Endothelial cell of umbilical vein (primary cell): ENCODE data around the gene SKI. TPM values are rescaled to one million over a fixed set of nuclear protein-coding genes. Genes with fewer than 3 reads are reported as not detected.

Experiments
- BruUV-seq: library from RNA; stranded (reverse); fragments of 400-500 nt; replicated peaks from 2 replicates; lab custom pipeline; 2021; lab: Mats Ljungman, UMichigan
- CTCF ChIA-PET: fragments of 300-600, 350-600 bp; sonication (Branson Sonifier 250); formaldehyde crosslinking; loops from one replicate; lab custom pipeline; 2021; ENCODE audit warnings: antibody characterized with exemption, inconsistent platforms; lab: Charles Lee
- POLR2A ChIA-PET: fragments of 300-600, 350-600 bp; sonication (Branson Sonifier 250); formaldehyde crosslinking; loops from one replicate; lab custom pipeline; 2021; ENCODE audit warnings: antibody characterized with exemption, inconsistent platforms; lab: Charles Lee
- DNase-seq: peaks from one replicate; pipeline ENCODE4 v3.0.0-alpha.2; 2011; ENCODE audit warnings: low read depth, low spot score
- FAIRE-seq: peaks from 2 replicates; lab custom pipeline; 2011; peaks lifted over from hg19 to GRCh38; lab: Jason Lieb, UNC
- H2AFZ ChIP-seq: 2 replicates; pipeline ENCODE4 v1.6.0; 2012; ENCODE audit warnings: low read depth, low read length, control low read depth, inconsistent platforms
- H3K27ac ChIP-seq: 2 replicates; pipeline ENCODE4 v1.5.1; 2011; ENCODE audit warnings: low read depth, mild to moderate bottlenecking, control low read depth, low read length, moderate library complexity; ENCODE audit not compliant: insufficient read depth
- H3K27me3 ChIP-seq, 2 experiments: 2 replicates each; pipeline versions ENCODE4 v1.6.0 to v1.6.1; 2011; ENCODE audit warnings: low read length in 2 of 2, mixed read lengths in 1 of 2; ENCODE audit not compliant: control insufficient read depth in 2 of 2, insufficient read depth in 2 of 2
- H3K36me3 ChIP-seq, 2 experiments: 2 replicates in 1 of 2; 3 replicates in 1 of 2; pipeline ENCODE4 v1.5.1; 2011; ENCODE audit warnings: low read length in 2 of 2, mild to moderate bottlenecking in 1 of 2, moderate library complexity in 1 of 2; ENCODE audit not compliant: control insufficient read depth in 2 of 2, insufficient read depth in 2 of 2; ENCODE audit errors: extremely low read depth in 1 of 2
- H3K4me1 ChIP-seq: 3 replicates; pipeline ENCODE4 v1.5.1; 2011; ENCODE audit warnings: mild to moderate bottlenecking, low read length; ENCODE audit not compliant: control insufficient read depth, insufficient read depth; ENCODE audit errors: extremely low read depth
- H3K4me2 ChIP-seq: 2 replicates; pipeline ENCODE4 v1.6.1; 2011; ENCODE audit warnings: low read length, control low read depth, mixed read lengths; ENCODE audit not compliant: insufficient read depth
- H3K4me3 ChIP-seq, 3 experiments: fragments of 200-600 bp in 1 of 3; sonication (generic), shearing (Covaris generic) in 1 of 3; replicated peaks in 1 of 3; 2 replicates each; pipeline ENCODE4 v1.5.1; 2011 to 2016; ENCODE audit warnings: control low read depth in 3 of 3, low read length in 3 of 3, mild to moderate bottlenecking in 2 of 3, inconsistent platforms in 1 of 3, low read depth in 1 of 3, moderate library complexity in 1 of 3; ENCODE audit not compliant: insufficient read depth in 1 of 3
- H3K79me2 ChIP-seq: 2 replicates; pipeline ENCODE4 v1.6.0; 2012; ENCODE audit warnings: low read length, inconsistent platforms; ENCODE audit not compliant: control insufficient read depth, insufficient read depth
- H3K9ac ChIP-seq: replicated peaks from 2 replicates; pipeline ENCODE3; 2011; ENCODE audit warnings: low read length, control low read depth; ENCODE audit not compliant: insufficient read depth; ENCODE audit errors: extremely low read depth
- H3K9me1 ChIP-seq: replicated peaks from 3 replicates; pipeline ENCODE4 v1.6.0; 2011; ENCODE audit warnings: mild to moderate bottlenecking, low read length; ENCODE audit not compliant: control insufficient read depth, insufficient read depth; ENCODE audit errors: extremely low read depth
- H3K9me3 ChIP-seq: replicated peaks from 2 replicates; pipeline ENCODE4 v1.5.1; 2012; ENCODE audit warnings: low read length, inconsistent platforms; ENCODE audit not compliant: control insufficient read depth, insufficient read depth
- H4K20me1 ChIP-seq: replicated peaks from 2 replicates; pipeline ENCODE3; 2011; ENCODE audit warnings: mild to moderate bottlenecking, low read length; ENCODE audit not compliant: control insufficient read depth, insufficient read depth; ENCODE audit errors: extremely low read depth
- CTCF ChIP-seq, 2 donors: IDR thresholded peaks; 1 replicate in 1 of 2; 2 replicates in 1 of 2; pipeline ENCODE4 v1.5.1; 2011; ENCODE audit warnings: low read length in 2 of 2, mild to moderate bottlenecking in 2 of 2, moderate library complexity in 2 of 2, control low read depth in 1 of 2, inconsistent platforms in 1 of 2, low read depth in 1 of 2; ENCODE audit not compliant: insufficient read depth in 1 of 2; ENCODE audit errors: extremely low read depth in 1 of 2
- EZH2 ChIP-seq: IDR thresholded peaks from 2 replicates; pipeline ENCODE4 v1.6.1; 2012; ENCODE audit warnings: borderline replicate concordance, low read depth, mild to moderate bottlenecking, moderate library complexity, low read length, inconsistent platforms; ENCODE audit not compliant: severe bottlenecking
- FOS ChIP-seq: IDR thresholded peaks from 2 replicates; pipeline ENCODE4 v1.6.1; 2011; ENCODE audit warnings: mild to moderate bottlenecking, low read length, moderate library complexity, borderline replicate concordance; ENCODE audit not compliant: insufficient read depth
- GATA2 ChIP-seq: IDR thresholded peaks from 2 replicates; pipeline ENCODE4 v1.7.0; 2011; ENCODE audit warnings: low read depth, mild to moderate bottlenecking, moderate library complexity, mixed read lengths, low read length; ENCODE audit not compliant: insufficient read length, insufficient read depth
- JUN ChIP-seq: IDR thresholded peaks from 2 replicates; pipeline ENCODE4 v1.6.1; 2011; ENCODE audit warnings: borderline replicate concordance, low read depth; ENCODE audit not compliant: insufficient read length, insufficient read depth
- MAX ChIP-seq: IDR thresholded peaks from 2 replicates; pipeline ENCODE4 v1.6.1; 2011; ENCODE audit not compliant: insufficient read depth, insufficient read length
- MYC ChIP-seq: IDR thresholded peaks from one replicate; pipeline ENCODE4 v1.6.1; 2011; ENCODE audit warnings: mild to moderate bottlenecking, low read depth, low read length
- POLR2A ChIP-seq: IDR thresholded peaks from 2 replicates; pipeline ENCODE4 v1.6.1; 2012; ENCODE audit warnings: low read depth, mild to moderate bottlenecking, control low read depth, low read length
- POLR2AphosphoS5 ChIP-seq: IDR thresholded peaks from 2 replicates; pipeline ENCODE4 v1.6.1; 2012; ENCODE audit warnings: low read depth, mild to moderate bottlenecking, control low read depth, low read length, moderate library complexity; ENCODE audit not compliant: insufficient read depth
- dilution Hi-C: fragments of 300-500 bp; cut with MboI; formaldehyde crosslinking; loops from one replicate; pipeline ENCODE4 v1.15.0; 2019; ENCODE audit warnings: low sequenced_read_pairs; ENCODE audit not compliant: extremely low pct_ligation_motif_present
- intact Hi-C: fragments of 100-400 bp; cut with micrococcal nuclease; formaldehyde crosslinking; loops from one replicate; pipeline ENCODE4 v1.10.0; 2022
- polyA plus RNA-seq, 4 experiments: library from polyadenylated mRNA; depleted of rRNA in 3 of 4; stranded (reverse) in 3 of 4; unstranded in 1 of 4; fragments of >200 nt; gene quantifications; 2 replicates each; pipeline versions ENCODE4 v1.2.1 to v1.2.3, GENCODE V29; 2011 to 2012; ENCODE audit warnings: missing spikeins in 1 of 4
- total RNA-seq: library from RNA; stranded (reverse); gene quantifications from 2 replicates; pipeline ENCODE4 v1.2.3, GENCODE V29; 2021

SKI gene
- total and polyA plus RNA-seq, 2 donors (not counting 3 experiments of a cell fraction or from before 2014, with no cell fraction given) = 11.6 to 80.3 TPM

- POLR2A ChIA-PET = no interaction called here
- intact Hi-C loops = no loop called here
- dilution Hi-C loops = no loop called here
- H3K79me2 ChIP-seq = no peaks in the 10 kb centered on the region
- H3K9ac ChIP-seq = no peak overlapping the region
- no peak overlapping the region for H3K4me3 ChIP-seq
- BruUV-seq = no TSS peak
- H3K27ac ChIP-seq = no peak overlapping the region
- FAIRE-seq (no peak), DNase-seq (no peak)
- no peak overlapping the region for H3K4me2 ChIP-seq
- H3K9me3 ChIP-seq = no peaks in the 10 kb centered on the region
- no peak for TF ChIP-seq MYC
- no peak for TF ChIP-seq FOS
- TF ChIP-seq CTCF (IDR thresholded peaks at IDR 0.05; ENCODE audit: extremely low read depth in 1 of 2, insufficient read depth in 1 of 2, low read depth in 1 of 2, low read length in 2 of 2) = no peak
- TF ChIP-seq POLR2AphosphoS5 = no peak
- TF ChIP-seq POLR2A = no peak
- TF ChIP-seq GATA2 = no peak
- no peak for TF ChIP-seq EZH2
- no peak for TF ChIP-seq MAX
- no peak for TF ChIP-seq JUN
- no peak overlapping the region for H2AFZ ChIP-seq
- no peaks in the 10 kb centered on the region for H4K20me1 ChIP-seq
- no peaks in the 10 kb centered on the region for H3K27me3 ChIP-seq
- H3K36me3 ChIP-seq = no peaks in the 10 kb centered on the region
- H3K9me1 ChIP-seq = no peaks in the 10 kb centered on the region
- H3K4me1 ChIP-seq = no peaks in the 10 kb centered on the region
- CTCF ChIA-PET = interaction anchor here (2.0 kb wide), 1 partner anchor 8 kb away, joined by 9 read pairs; no protein-coding TSS in a partner anchor
Observed at GRCh38 chr1:2182376-2182775, 45.7 kb upstream of the SKI start.
